ENCODE measurements around the gene MBOAT2. TPM values are rescaled to one million over a fixed set of nuclear protein-coding genes. Genes with fewer than 3 reads are reported as not detected.

The MBOAT2 gene
- total and polyA plus RNA-seq, 2 donors (not counting 1 experiment from before 2014, with no cell fraction given), result 0.24 to 1.3 TPM

GRCh38 chr2:8999797-9000196 lies 3.7 kb downstream of the MBOAT2 start:
- Mint-ChIP-seq H3K4me3 (no peak overlapping the region), H3K9me3 (ENCODE audit: insufficient read depth) (no peaks in the 10 kb centered on the region), H3K27ac (no peak overlapping the region), H3K27me3 (peaks cover 9% of the 10 kb centered on the region), H3K4me1 (peaks cover 11% of the 10 kb centered on the region)
- Histone ChIP-seq H3K27me3 (replicated peaks in 1 of 4; ENCODE audit: control extremely low read depth in 1 of 4, control insufficient read depth in 3 of 4, insufficient read depth in 4 of 4, low read length in 3 of 4) (peaks cover 0 to 11% (median 2%) of the 10 kb centered on the region in 4 experiments), H3K4me3 (ENCODE audit: control extremely low read depth in 1 of 5, extremely low read depth in 1 of 5, insufficient read depth in 1 of 5, low read depth in 2 of 5, low read length in 4 of 5) (no peak overlapping the region), H3K79me2 (ENCODE audit: control insufficient read depth, insufficient read depth, low read length) (no peaks in the 10 kb centered on the region), H3K27ac (ENCODE audit: low read length in 2 of 2) (no peak overlapping the region), H3K9me3 (ENCODE audit: control extremely low read depth in 1 of 3, control insufficient read depth in 2 of 3, insufficient read depth in 1 of 3, low read length in 2 of 3) (no peaks in the 10 kb centered on the region), H3K4me2 (replicated peaks; ENCODE audit: low read depth, low read length, poor library complexity, severe bottlenecking) (no peak overlapping the region), H3K9ac (ENCODE audit: low read length) (no peak overlapping the region), H3K4me1 (ENCODE audit: control insufficient read depth in 2 of 2, insufficient read depth in 2 of 2, low read length in 2 of 2) (peaks cover 11 to 16% of the 10 kb centered on the region in 2 donors), H4K20me1 (ENCODE audit: control insufficient read depth, insufficient read depth, low read length, poor library complexity, severe bottlenecking) (no peaks in the 10 kb centered on the region), H3K36me3 (replicated peaks in 1 of 2; ENCODE audit: control extremely low read depth in 1 of 2, control insufficient read depth in 1 of 2, extremely low read depth in 1 of 2, insufficient read depth in 2 of 2, low read length in 1 of 2) (no peaks in the 10 kb centered on the region), H2AFZ (ENCODE audit: insufficient read depth, low read depth, low read length, poor library complexity, severe bottlenecking) (no peak overlapping the region)
- DNase-seq (no peak), ATAC-seq (ENCODE audit: low read depth) (no peak)
- intact Hi-C loops (cut with micrococcal nuclease), result no loop called here
- 40% methylated on average over 1 of the region's 1 CpG for WGBS (ENCODE audit: insufficient coverage)
- TF ChIP-seq EZH2 (IDR thresholded peaks at IDR 0.05; ENCODE audit: borderline replicate concordance, insufficient read depth, low read depth, low read length, poor library complexity, severe bottlenecking), result no peak
- no peak for TF ChIP-seq CTCF (IDR thresholded peaks at IDR 0.05)
- CTCF ChIA-PET, result no interaction called here
- POLR2A ChIA-PET, result no interaction called here

- ChIA-PET POLR2A (no interaction called here), CTCF (no interaction called here)
- Histone ChIP-seq H3K36me3 (replicated peaks in 1 of 2; ENCODE audit: control extremely low read depth in 1 of 2, control insufficient read depth in 1 of 2, extremely low read depth in 1 of 2, insufficient read depth in 2 of 2, low read length in 1 of 2) (no peaks in the 10 kb centered on the region), H2AFZ (ENCODE audit: insufficient read depth, low read depth, low read length, poor library complexity, severe bottlenecking) (no peak overlapping the region), H3K9me3 (ENCODE audit: control extremely low read depth in 1 of 3, control insufficient read depth in 2 of 3, insufficient read depth in 1 of 3, low read length in 2 of 3) (no peaks in the 10 kb centered on the region), H3K4me3 (ENCODE audit: control extremely low read depth in 1 of 5, extremely low read depth in 1 of 5, insufficient read depth in 1 of 5, low read depth in 2 of 5, low read length in 4 of 5) (no peak overlapping the region), H3K4me2 (replicated peaks; ENCODE audit: low read depth, low read length, poor library complexity, severe bottlenecking) (no peak overlapping the region), H3K4me1 (ENCODE audit: control insufficient read depth in 2 of 2, insufficient read depth in 2 of 2, low read length in 2 of 2) (peaks cover 10 to 11% of the 10 kb centered on the region in 2 donors), H3K9ac (ENCODE audit: low read length) (no peak overlapping the region), H3K27me3 (replicated peaks in 1 of 4; ENCODE audit: control extremely low read depth in 1 of 4, control insufficient read depth in 3 of 4, insufficient read depth in 4 of 4, low read length in 3 of 4) (peaks cover 0 to 11% (median 2%) of the 10 kb centered on the region in 4 experiments), H3K79me2 (ENCODE audit: control insufficient read depth, insufficient read depth, low read length) (no peaks in the 10 kb centered on the region), H3K27ac (ENCODE audit: low read length in 2 of 2) (no peak overlapping the region), H4K20me1 (ENCODE audit: control insufficient read depth, insufficient read depth, low read length, poor library complexity, severe bottlenecking) (no peaks in the 10 kb centered on the region)
- TF ChIP-seq CTCF (IDR thresholded peaks at IDR 0.05) (no peak), EZH2 (IDR thresholded peaks at IDR 0.05; ENCODE audit: borderline replicate concordance, insufficient read depth, low read depth, low read length, poor library complexity, severe bottlenecking) (no peak)
- Mint-ChIP-seq H3K4me3 (no peak overlapping the region), H3K27ac (no peak overlapping the region), H3K27me3 (peaks cover 9% of the 10 kb centered on the region), H3K9me3 (ENCODE audit: insufficient read depth) (no peaks in the 10 kb centered on the region), H3K4me1 (peaks cover 8% of the 10 kb centered on the region)
- WGBS (ENCODE audit: insufficient coverage), result 91% methylated on average over 1 of the region's 3 CpGs
- ATAC-seq (ENCODE audit: low read depth), result no peak
- DNase-seq, result no peak
- intact Hi-C loops (cut with micrococcal nuclease), result no loop called here
Observed at GRCh38 chr2:8999102-8999446, 4.4 kb downstream of the MBOAT2 start.

Data from B cell (primary cell).